ENCODE data around the gene KDF1. TPM values are rescaled to one million over a fixed set of nuclear protein-coding genes. Genes with fewer than 3 reads are reported as not detected.
"Not testable (repeated sequence)": the region's sequence is repeated elsewhere in the genome, so short reads cannot be mapped to it uniquely, and the experiment has no call there.

The KDF1 gene
- total RNA-seq, 1 donor from 2014 or later: not detected

- no peak for DNase-seq (ENCODE audit: low read depth in 2 of 2)
These were observed 33.9 kb upstream of the KDF1 start for GRCh38 chr1:26994020-26994786.

- DNase-seq (ENCODE audit: low read depth in 2 of 2): peak; percentile 74 to 82
These were observed 33.2 kb upstream of the KDF1 start, which contains the start of gene TRNP1 for GRCh38 chr1:26993237-26994019. Gene TRNP1 (plus strand): TSS chr1:26993692. CDS start chr1:26993787, 95 bp downstream.

GRCh38 chr1:26991310-26992116, 31.2 kb upstream of the KDF1 start:
- peak in 1 of 2 donors; percentile 62 for DNase-seq (ENCODE audit: low read depth in 2 of 2)

GRCh38 chr1:26989403-26990109, 29.3 kb upstream of the KDF1 start:
- DNase-seq (ENCODE audit: low read depth in 2 of 2): not testable (repeated sequence)

- DNase-seq (ENCODE audit: low read depth in 2 of 2): no peak
These were observed 26.4 kb upstream of the KDF1 start for GRCh38 chr1:26986658-26987057.

DNA sequence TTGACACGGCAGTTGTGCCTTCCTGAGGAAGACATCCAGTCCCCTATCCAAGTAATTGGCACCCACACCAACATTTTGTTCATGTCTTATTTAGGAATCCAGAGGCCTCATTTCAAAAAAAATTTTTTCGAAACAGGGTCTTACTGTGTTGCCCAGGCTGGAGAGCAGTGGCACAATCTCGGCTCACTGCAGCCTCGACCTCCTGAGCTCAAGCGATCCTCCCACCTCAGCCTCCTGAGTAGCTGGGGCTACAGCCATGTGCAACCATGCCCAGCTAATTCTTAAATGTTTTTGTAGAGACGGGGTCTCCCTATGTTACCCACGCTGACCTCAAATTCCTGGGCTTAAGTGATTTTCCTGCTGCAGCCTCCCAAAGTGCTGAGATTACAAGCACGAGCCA, 24.0 kb upstream of the KDF1 start:
- no peak for DNase-seq (ENCODE audit: low read depth in 2 of 2)

DNA sequence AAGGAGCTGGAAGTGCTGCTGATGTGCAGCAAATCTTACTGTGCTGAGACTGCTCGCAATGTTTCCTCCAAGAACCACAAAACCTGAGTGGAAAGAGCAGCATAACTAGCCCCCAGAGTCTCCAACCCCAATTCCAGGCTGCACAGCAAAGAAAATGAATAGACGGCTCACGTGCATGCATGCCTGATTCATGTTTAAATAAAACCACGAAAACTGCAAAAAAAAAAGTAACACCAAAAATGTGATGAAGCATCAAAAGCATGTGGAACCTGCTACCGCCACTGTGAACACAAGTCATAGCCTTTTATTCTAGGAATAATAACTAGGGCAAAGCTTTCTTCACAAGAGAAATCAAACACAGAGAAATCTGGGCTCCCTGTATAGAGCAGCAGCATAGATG, 23.6 kb upstream of the KDF1 start:
- DNase-seq (ENCODE audit: low read depth in 2 of 2): no peak

DNA sequence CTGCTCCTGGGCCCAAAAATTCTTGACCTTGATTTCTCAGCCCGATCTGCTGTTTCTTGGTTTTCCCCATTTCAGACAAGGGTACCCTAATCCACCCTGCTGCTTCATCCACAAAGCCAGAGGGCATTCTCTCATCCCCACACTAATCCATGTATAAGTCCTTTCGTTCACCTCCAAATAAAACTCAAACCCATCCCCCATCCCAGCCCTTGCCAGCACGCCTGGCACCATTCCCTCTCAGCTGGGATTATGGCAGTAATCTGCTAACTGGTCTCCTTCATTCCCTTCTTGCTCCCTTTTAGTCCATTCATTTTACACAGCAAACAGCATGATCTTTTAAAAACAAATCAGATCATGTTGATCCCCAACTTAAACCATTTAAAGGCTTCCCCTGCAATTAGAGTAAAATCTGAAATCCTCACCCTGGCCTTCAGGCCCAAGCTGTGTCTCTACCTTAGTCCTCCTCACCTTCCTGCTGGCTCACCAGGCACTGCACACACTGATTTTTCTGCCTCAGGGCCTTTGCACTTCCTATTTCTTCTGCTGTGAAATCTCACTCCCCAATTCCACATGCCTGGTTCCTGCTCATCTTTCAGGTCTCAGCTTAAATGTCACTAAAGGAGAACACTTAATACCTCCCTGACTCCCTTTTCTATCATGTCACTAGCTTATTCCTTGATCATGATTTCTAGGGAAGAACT, 21.0 kb upstream of the KDF1 start:
- no peak for DNase-seq (ENCODE audit: low read depth in 2 of 2)

DNA sequence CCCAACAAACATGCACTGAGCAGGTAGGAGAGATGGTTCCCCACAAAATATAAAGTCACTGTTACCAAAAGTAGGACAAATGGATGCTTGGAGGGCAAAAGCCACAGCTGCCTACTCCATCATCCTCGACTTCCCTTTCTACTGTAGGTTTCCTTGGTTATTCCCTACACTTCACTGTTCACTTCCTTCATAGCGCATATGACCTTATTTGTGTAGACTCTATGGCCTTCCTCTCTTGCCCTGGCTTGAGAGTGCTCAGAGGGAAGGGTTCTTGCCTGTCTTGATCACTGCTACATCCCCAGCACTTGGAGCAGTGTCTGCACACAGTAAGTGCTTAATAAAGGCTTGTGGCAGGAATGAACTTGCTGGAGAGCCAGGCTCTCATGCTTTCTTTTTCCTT, 18.6 kb upstream of the KDF1 start:
- DNase-seq (ENCODE audit: low read depth in 2 of 2): no peak

- DNase-seq (ENCODE audit: low read depth in 2 of 2): no peak
These were observed 16.6 kb upstream of the KDF1 start for GRCh38 chr1:26976621-26977510.

GRCh38 chr1:26972821-26973220, 12.6 kb upstream of the KDF1 start:
- no peak for DNase-seq (ENCODE audit: low read depth in 2 of 2)

GRCh38 chr1:26972390-26972789, 12.1 kb upstream of the KDF1 start:
- DNase-seq (ENCODE audit: low read depth in 2 of 2): no peak

GRCh38 chr1:26971590-26971989, 11.3 kb upstream of the KDF1 start:
- DNase-seq (ENCODE audit: low read depth in 2 of 2): no peak

DNA sequence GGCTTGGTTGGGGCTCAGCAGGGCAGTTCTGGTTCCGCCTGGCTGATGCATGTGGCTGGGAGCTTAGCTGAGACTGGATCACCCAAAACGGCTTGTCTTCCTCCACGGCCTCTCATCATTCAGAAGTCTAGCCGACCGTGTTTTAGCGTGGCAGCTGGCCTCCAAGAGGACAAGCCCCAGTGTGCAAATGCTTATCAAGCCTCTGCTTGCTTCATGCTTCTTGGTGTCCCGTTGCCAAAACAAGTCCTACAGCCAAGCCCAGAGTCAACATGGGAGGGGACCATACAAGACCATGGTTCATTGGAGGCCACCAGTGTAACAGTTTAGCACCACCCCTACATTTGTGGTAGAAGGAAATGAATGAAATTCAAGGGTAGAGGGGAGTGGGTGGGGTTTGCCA, 10.5 kb upstream of the KDF1 start:
- DNase-seq (ENCODE audit: low read depth in 2 of 2): no peak

DNA sequence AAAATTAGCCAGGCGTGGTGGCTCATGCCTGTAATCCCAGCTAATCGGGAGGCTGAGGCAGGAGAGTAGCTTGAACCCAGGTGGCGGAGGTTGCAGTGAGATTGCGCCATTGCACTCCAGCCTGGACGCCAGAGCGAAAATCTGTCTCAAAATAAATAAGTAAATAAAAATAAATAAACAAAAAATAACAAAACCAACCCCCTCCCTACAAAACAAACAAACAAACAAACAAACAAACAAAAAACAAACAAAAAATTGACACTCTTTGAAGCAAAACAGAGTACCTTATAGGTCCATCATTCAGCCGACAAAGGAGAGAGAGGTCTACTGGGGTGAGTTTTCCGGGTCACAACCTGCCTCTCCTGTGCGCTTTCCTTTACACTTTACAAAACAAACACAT, 5.4 kb upstream of the KDF1 start:
- DNase-seq (ENCODE audit: low read depth in 2 of 2): no peak

GRCh38 chr1:26965213-26965612, 4.9 kb upstream of the KDF1 start:
- DNase-seq (ENCODE audit: low read depth in 2 of 2): no peak

DNA sequence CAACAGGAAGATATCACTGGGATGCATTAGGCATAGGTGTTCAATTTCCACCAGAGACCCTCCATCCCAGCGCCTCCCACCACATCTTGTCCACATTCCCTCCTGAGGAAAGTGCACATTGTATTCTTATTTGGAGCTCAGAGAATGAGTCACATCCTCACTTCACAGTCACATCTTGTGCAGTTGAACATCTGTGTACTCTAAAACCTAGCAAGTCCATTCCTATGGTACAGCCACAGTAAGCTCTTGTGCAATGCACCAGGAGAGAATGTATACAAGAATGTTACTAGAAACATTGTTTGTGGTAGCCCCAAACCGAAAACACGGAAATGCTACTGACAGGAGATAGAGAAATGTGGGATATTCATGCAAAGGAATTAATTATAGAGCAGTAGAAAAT, 1.6 kb upstream of the KDF1 start:
- DNase-seq (ENCODE audit: low read depth in 2 of 2): peak in 1 of 2 donors; percentile 90

- no peak for DNase-seq (ENCODE audit: low read depth in 2 of 2)
These were observed 328 bp upstream of the KDF1 start for GRCh38 chr1:26960625-26960966.

DNA sequence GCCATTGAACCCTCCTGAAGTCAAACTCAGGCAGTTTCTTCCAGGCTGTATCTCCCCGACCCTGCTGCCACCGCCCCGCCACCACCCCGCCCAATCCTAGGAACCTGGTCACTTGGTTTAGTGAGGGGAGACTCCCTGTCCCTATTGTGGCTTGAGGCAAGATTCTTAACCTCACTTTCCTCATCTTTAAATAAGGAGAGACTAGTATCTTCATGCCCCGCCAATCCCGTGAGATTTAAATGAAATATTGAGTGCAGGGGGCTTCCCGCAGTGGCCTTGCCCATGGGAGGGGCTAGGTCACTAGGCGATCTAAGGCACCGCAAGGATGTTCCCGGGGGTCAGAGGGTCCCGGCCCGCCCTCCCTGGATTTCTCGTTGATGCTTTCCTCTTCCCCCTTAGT, 998 bp downstream of the KDF1 start:
- DNase-seq (ENCODE audit: low read depth in 2 of 2): no peak

DNA sequence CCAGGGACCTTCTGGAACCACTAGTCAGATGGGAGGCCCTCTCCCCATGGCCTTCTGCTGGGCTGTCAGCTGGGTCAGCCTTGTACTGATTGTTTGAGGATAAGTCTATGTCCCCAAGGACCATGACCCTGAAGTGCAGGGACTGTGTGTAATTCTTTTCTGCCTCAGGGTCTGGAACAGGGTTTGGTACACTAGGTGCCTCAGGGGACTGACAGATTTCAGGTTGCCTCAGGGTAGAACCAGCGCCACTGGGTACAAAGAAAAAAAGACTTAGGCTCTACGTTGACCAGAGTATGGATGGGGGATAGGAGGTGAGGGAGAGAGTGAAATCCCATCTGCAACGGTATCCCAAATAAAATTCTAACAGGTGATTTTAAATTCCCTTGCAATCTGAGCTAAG, 3.0 kb downstream of the KDF1 start:
- DNase-seq (ENCODE audit: low read depth in 2 of 2): no peak
